H1 (cell line): Measurements from ENCODE around the gene CCDC71L. TPM values are rescaled to one million over a fixed set of nuclear protein-coding genes. Genes with fewer than 3 reads are reported as not detected.

ENCODE experiments used
- CTCF ChIA-PET: fragments of 300-600 bp; sonication (Branson Sonifier 250); formaldehyde crosslinking; loops from one replicate; lab custom pipeline; 2021; ENCODE audit not compliant: partially characterized antibody; lab: Charles Lee
- POLR2A ChIA-PET: fragments of 300-600 bp; sonication (Branson Sonifier 250); formaldehyde crosslinking; loops from one replicate; lab custom pipeline; 2021; ENCODE audit warnings: inconsistent platforms; ENCODE audit not compliant: partially characterized antibody; lab: Charles Lee
- DNase-seq, 2 experiments: peaks; one replicate each; pipeline versions ENCODE4 v3.0.0 to v3.0.0-alpha.2; 2010 to 2022; ENCODE audit warnings: low spot score in 2 of 2, low read depth in 1 of 2, mixed read lengths in 1 of 2
- FAIRE-seq: peaks from 2 replicates; lab custom pipeline; 2011; peaks lifted over from hg19 to GRCh38; lab: Jason Lieb, UNC
- H2AFZ ChIP-seq: 2 replicates; pipeline ENCODE4 v1.8.1; 2012; ENCODE audit warnings: low read length, inconsistent platforms
- H2AK5ac ChIP-seq: 2 replicates; pipeline ENCODE4 v1.6.1; 2013; ENCODE audit warnings: low read depth, low read length
- H2BK120ac ChIP-seq: replicated peaks from 2 replicates; pipeline ENCODE3; 2013; ENCODE audit warnings: low read depth, low read length, inconsistent platforms
- H2BK12ac ChIP-seq: 2 replicates; pipeline ENCODE4 v1.6.1; 2013; ENCODE audit warnings: low read depth, low read length
- H2BK15ac ChIP-seq: 2 replicates; pipeline ENCODE4 v1.6.1; 2013; ENCODE audit warnings: low read length
- H2BK20ac ChIP-seq: 2 replicates; pipeline ENCODE4 v1.6.1; 2013; ENCODE audit warnings: low read length
- H2BK5ac ChIP-seq: 2 replicates; pipeline ENCODE4 v1.6.1; 2013; ENCODE audit warnings: low read depth, low read length
- H3K14ac ChIP-seq: 2 replicates; pipeline ENCODE4 v1.6.1; 2013; ENCODE audit warnings: inconsistent platforms; ENCODE audit not compliant: insufficient read length
- H3K18ac ChIP-seq: 2 replicates; pipeline ENCODE4 v1.6.1; 2013; ENCODE audit warnings: low read length; ENCODE audit errors: extremely low read depth
- H3K23ac ChIP-seq: 2 replicates; pipeline ENCODE4 v1.6.1; 2013; ENCODE audit warnings: inconsistent platforms; ENCODE audit not compliant: insufficient read length
- H3K23me2 ChIP-seq: 2 replicates; pipeline ENCODE4 v1.6.1; 2013; ENCODE audit warnings: low read depth, low read length
- H3K27ac ChIP-seq: 2 replicates; pipeline ENCODE4 v1.6.1; 2011; ENCODE audit warnings: low read depth, low read length, inconsistent platforms
- H3K27me3 ChIP-seq, 4 experiments: replicated peaks in 1 of 4; 1 replicate in 1 of 4; 2 replicates in 3 of 4; pipeline versions ENCODE4 v1.6.1 to v1.8.1; 2011 to 2013; ENCODE audit warnings: low read length in 3 of 4, mild to moderate bottlenecking in 3 of 4, inconsistent platforms in 2 of 4, mixed read lengths in 2 of 4, moderate library complexity in 1 of 4; ENCODE audit not compliant: control insufficient read depth in 3 of 4, insufficient read depth in 3 of 4; ENCODE audit errors: extremely low read depth in 1 of 4
- H3K36me3 ChIP-seq, 4 experiments: 2 replicates each; pipeline versions ENCODE4 v1.6.1 to v1.8.1; 2011 to 2013; ENCODE audit warnings: mild to moderate bottlenecking in 4 of 4, low read length in 3 of 4, moderate library complexity in 2 of 4, control low read depth in 1 of 4, inconsistent platforms in 1 of 4; ENCODE audit not compliant: insufficient read depth in 4 of 4, control insufficient read depth in 2 of 4
- H3K4ac ChIP-seq: replicated peaks from 2 replicates; pipeline ENCODE3; 2013; ENCODE audit warnings: low read length, low read depth, mixed read lengths, inconsistent platforms; ENCODE audit not compliant: insufficient read length
- H3K4me1 ChIP-seq, 4 experiments: replicated peaks in 1 of 4; 1 replicate in 1 of 4; 2 replicates in 3 of 4; pipeline versions ENCODE4 v1.6.1 to v1.8.1; 2011 to 2013; ENCODE audit warnings: low read length in 3 of 4, inconsistent platforms in 2 of 4, mixed read lengths in 1 of 4; ENCODE audit not compliant: insufficient read depth in 4 of 4, control insufficient read depth in 3 of 4
- H3K4me2 ChIP-seq, 2 experiments: 2 replicates each; pipeline versions ENCODE4 v1.6.1 to v1.8.1; 2011 to 2013; ENCODE audit warnings: low read depth in 2 of 2, low read length in 2 of 2, control low read depth in 1 of 2, inconsistent platforms in 1 of 2, mild to moderate bottlenecking in 1 of 2; ENCODE audit not compliant: insufficient read depth in 1 of 2
- H3K4me3 ChIP-seq, 4 experiments: fragments of 200-600, 300-600 bp in 1 of 4; sonication (generic), shearing (Covaris generic), sonication (Bioruptor Twin) in 1 of 4; 2 replicates each; pipeline versions ENCODE4 v1.5.1 to v1.8.1; 2011 to 2016; ENCODE audit warnings: low read length in 4 of 4, low read depth in 3 of 4, control low read depth in 2 of 4, inconsistent platforms in 2 of 4, mild to moderate bottlenecking in 2 of 4, mixed read lengths in 1 of 4, moderate library complexity in 1 of 4; ENCODE audit not compliant: insufficient read depth in 2 of 4; ENCODE audit errors: extremely low read depth in 1 of 4
- H3K56ac ChIP-seq: replicated peaks from 2 replicates; pipeline ENCODE3; 2013; ENCODE audit warnings: low read depth, mild to moderate bottlenecking, mixed read lengths, low read length, inconsistent platforms; ENCODE audit not compliant: insufficient read length
- H3K79me1 ChIP-seq: 2 replicates; pipeline ENCODE4 v1.6.1; 2013; ENCODE audit warnings: low read depth, low read length, control low read depth
- H3K79me2 ChIP-seq, 2 experiments: 2 replicates each; pipeline versions ENCODE4 v1.6.1 to v1.8.1; 2012 to 2013; ENCODE audit warnings: low read length in 2 of 2, mild to moderate bottlenecking in 2 of 2, inconsistent platforms in 1 of 2; ENCODE audit not compliant: insufficient read depth in 2 of 2, control insufficient read depth in 1 of 2
- H3K9ac ChIP-seq, 4 experiments: replicated peaks in 1 of 4; 1 replicate in 1 of 4; 2 replicates in 3 of 4; pipeline versions ENCODE4 v1.6.1 to v1.8.1; 2011 to 2013; ENCODE audit warnings: low read depth in 3 of 4, low read length in 3 of 4, control low read depth in 2 of 4, mild to moderate bottlenecking in 2 of 4, moderate library complexity in 2 of 4, inconsistent platforms in 1 of 4; ENCODE audit errors: extremely low read depth in 1 of 4
- H3K9me3 ChIP-seq, 2 experiments: 2 replicates each; pipeline versions ENCODE4 v1.6.1 to v1.8.1; 2012 to 2013; ENCODE audit warnings: mild to moderate bottlenecking in 2 of 2, moderate library complexity in 2 of 2, control low read depth in 1 of 2, inconsistent platforms in 1 of 2, low read depth in 1 of 2, low read length in 1 of 2, mixed read lengths in 1 of 2; ENCODE audit not compliant: insufficient read depth in 2 of 2
- H4K20me1 ChIP-seq, 2 experiments: replicated peaks in 1 of 2; 2 replicates each; pipeline versions ENCODE3 to v1.8.1; 2011 to 2013; ENCODE audit warnings: inconsistent platforms in 2 of 2, low read length in 2 of 2, mild to moderate bottlenecking in 1 of 2; ENCODE audit not compliant: insufficient read depth in 2 of 2, control insufficient read depth in 1 of 2
- H4K5ac ChIP-seq: 2 replicates; pipeline ENCODE4 v1.6.1; 2013; ENCODE audit warnings: low read length, low read depth, mixed read lengths, inconsistent platforms; ENCODE audit not compliant: insufficient read length
- H4K8ac ChIP-seq: 2 replicates; pipeline ENCODE4 v1.8.0; 2013; ENCODE audit warnings: mild to moderate bottlenecking, moderate library complexity, low read length, inconsistent platforms; ENCODE audit not compliant: insufficient read depth; ENCODE audit errors: extremely low read depth
- H4K91ac ChIP-seq: replicated peaks from 2 replicates; pipeline ENCODE3; 2013; ENCODE audit warnings: low read length, mixed read lengths, inconsistent platforms; ENCODE audit not compliant: insufficient read length
- RBBP5 ChIP-seq: IDR thresholded peaks from 2 replicates; pipeline ENCODE4 v1.7.1; 2012; ENCODE audit warnings: low read depth, mild to moderate bottlenecking, inconsistent platforms, low read length, moderate library complexity, borderline replicate concordance
- WGBS, 2 experiments: shearing (Covaris generic) in 1 of 2; methylation state at CpG; one replicate each; pipeline versions ENCODE4 v1.1.6 to v1.1.7; 2013 to 2015; ENCODE audit warnings: low lambda C conversion rate in 2 of 2, mixed read lengths in 2 of 2, inconsistent platforms in 1 of 2, low coverage in 1 of 2, missing lambda C conversion rate in 1 of 2; ENCODE audit not compliant: insufficient replicate concordance in 2 of 2, insufficient coverage in 1 of 2, insufficient read length in 1 of 2; ENCODE audit errors: extremely low coverage in 1 of 2, missing lambda C conversion rate in 1 of 2; 5-methylcytosine and 5-hydroxymethylcytosine counted together
- polyA plus RNA-seq, 7 experiments: library from polyadenylated mRNA; depleted of rRNA in 3 of 7; stranded (reverse) in 5 of 7; unstranded in 2 of 7; fragments of >200 nt in 5 of 7; fragments of 200-250 nt in 2 of 7; gene quantifications; 1 replicate in 5 of 7; 2 replicates in 1 of 7; 4 replicates in 1 of 7; pipeline versions ENCODE4 v1.2.1 to v1.2.3, GENCODE V29; 2011 to 2013; ENCODE audit warnings: missing spikeins in 2 of 7, mixed read lengths in 2 of 7
- total RNA-seq: library from RNA; stranded (reverse); fragmentation: NEBNext Ultra II Directional; extraction: Animal tissue kit (Norgen Biotek cat#: 25700); gene quantifications from 2 replicates; pipeline ENCODE4 v1.2.1, GENCODE V29; 2021

CCDC71L gene
- total and polyA plus RNA-seq, 2 of the 8 experiments (the other 6 are each of a cell fraction or from before 2014, with no cell fraction given) = 12.5 to 16.7 TPM

DNA sequence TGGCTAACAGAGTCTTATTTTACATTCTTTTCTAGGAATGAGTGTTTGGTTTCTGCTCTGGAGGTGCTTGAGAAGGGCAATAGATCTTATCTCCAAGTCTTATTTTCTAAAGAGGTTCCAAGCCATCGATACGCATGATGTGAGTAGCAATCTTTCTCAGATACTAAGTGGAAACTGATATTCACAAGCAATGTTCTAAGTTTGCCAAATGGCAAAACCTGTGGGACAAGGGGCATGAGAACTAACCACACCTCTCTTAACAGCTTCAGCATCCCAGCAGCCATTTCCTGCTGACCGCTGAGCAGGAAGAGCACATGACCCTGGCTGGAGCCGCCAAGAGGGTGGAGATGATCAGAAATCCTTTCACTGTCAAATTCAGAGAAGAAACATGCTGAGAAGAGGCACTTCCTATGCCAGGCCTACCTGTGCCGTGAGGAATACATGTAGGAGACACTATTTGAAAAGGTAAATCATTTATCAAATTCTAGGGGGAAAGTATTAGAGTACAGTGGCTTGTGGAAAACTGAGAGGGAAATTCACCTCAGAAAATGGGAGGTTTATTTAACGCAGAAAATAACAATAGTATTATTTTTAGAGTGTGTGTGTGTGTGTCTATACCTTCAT lies 35.2 kb downstream of the CCDC71L start:
- Histone ChIP-seq H3K4me3 (no peak overlapping the region), H4K5ac (no peak overlapping the region), H3K27ac (no peak overlapping the region), H3K79me1 (no peaks in the 10 kb centered on the region), H2BK5ac (no peak overlapping the region), H2BK20ac (no peak overlapping the region), H4K20me1 (no peaks in the 10 kb centered on the region), H2AK5ac (no peak overlapping the region), H3K9ac (no peak overlapping the region), H3K56ac (no peak overlapping the region), H3K14ac (no peak overlapping the region), H3K79me2 (no peaks in the 10 kb centered on the region), H2BK12ac (no peak overlapping the region), H2AFZ (peak overlapping the region; percentile 68; the same call in 1 of the 2 replicates), H3K18ac (no peak overlapping the region)
- FAIRE-seq (no peak), DNase-seq (no peak)
- ChIA-PET POLR2A (no interaction called here), CTCF (no interaction called here)
- TF ChIP-seq RBBP5 = no peak
- TF ChIP-seq, all 59 proteins: peak for 0
- no peaks in the 10 kb centered on the region for H3K36me3 ChIP-seq
- H3K27me3 ChIP-seq = peaks cover 0 to 2% (median under 1%) of the 10 kb centered on the region in 4 experiments; a peak in 2 of 7 replicates
- no peak overlapping the region for H3K4ac ChIP-seq
- 84% methylated on average over 6 of the region's 6 CpGs; no CpG with 5 or more reads in 1 of the 2 experiments for WGBS, 2 experiments
- H3K4me1 ChIP-seq = peaks cover 0 to 2% (median under 1%) of the 10 kb centered on the region in 4 experiments; a peak in 1 of 7 replicates
- no peak overlapping the region for H2BK15ac ChIP-seq
- no peak overlapping the region for H2BK120ac ChIP-seq
- H3K23ac ChIP-seq = no peak overlapping the region
- 0 out of 4 replicates have a peak, but pooled peaks cover 0 to 7% of the 10 kb centered on the region in 2 experiments for H3K9me3 ChIP-seq
- H4K8ac ChIP-seq = no peak overlapping the region
- peaks cover 7% of the 10 kb centered on the region; the same call in 1 of the 2 replicates for H3K23me2 ChIP-seq
- no peak overlapping the region for H4K91ac ChIP-seq
- no peak overlapping the region for H3K4me2 ChIP-seq
